A549 treated with GW870086 at 1 μM for 4 hours (cell line): Measurements from ENCODE around the gene SAMD8. TPM values are rescaled to one million over a fixed set of nuclear protein-coding genes. Genes with fewer than 3 reads are reported as not detected.

ENCODE experiments used
- total RNA-seq: library from RNA; stranded (reverse); fragments of 200-300 nt; extraction: Qiagen RNA extraction; gene quantifications from 5 replicates; pipeline ENCODE4 v1.2.3, GENCODE V29; 2022; ENCODE audit warnings: low read depth

The SAMD8 gene
- total RNA-seq: 7.4 to 14.9 TPM (median 13.8 TPM) in 5 replicates

GRCh38 chr10:75111365-75111906 is at the start of gene SAMD8:
TSS of gene SAMD8 (plus strand) at chr10:75111656. CDS start at chr10:75150529, 38,873 bp downstream.

GRCh38 chr10:75210282-75211006 is 99.0 kb downstream of the SAMD8 start, which contains the start of gene VDAC2:
TSS of gene VDAC2 (plus strand) at chr10:75210796. CDS start at chr10:75211159, 363 bp downstream.

Other genes with a start within 250 kb of the SAMD8 start
- 321 to 347 TPM (median 335 TPM) in 5 replicates for gene VDAC2, start 99.1 kb downstream of the SAMD8 start, total RNA-seq
- 37.6 to 57.8 TPM (median 56.9 TPM) in 5 replicates for gene COMTD1, start 124.3 kb downstream of the SAMD8 start, total RNA-seq